Endothelial cell of umbilical vein (primary cell): ENCODE data around the gene TMEM81. TPM values are rescaled to one million over a fixed set of nuclear protein-coding genes. Genes with fewer than 3 reads are reported as not detected.

ENCODE experiments used
- BruUV-seq: library from RNA; stranded (reverse); fragments of 400-500 nt; replicated peaks from 2 replicates; lab custom pipeline; 2021; lab: Mats Ljungman, UMichigan
- CTCF ChIA-PET: fragments of 300-600, 350-600 bp; sonication (Branson Sonifier 250); formaldehyde crosslinking; loops from one replicate; lab custom pipeline; 2021; ENCODE audit warnings: antibody characterized with exemption, inconsistent platforms; lab: Charles Lee
- POLR2A ChIA-PET: fragments of 300-600, 350-600 bp; sonication (Branson Sonifier 250); formaldehyde crosslinking; loops from one replicate; lab custom pipeline; 2021; ENCODE audit warnings: antibody characterized with exemption, inconsistent platforms; lab: Charles Lee
- DNase-seq: peaks from one replicate; pipeline ENCODE4 v3.0.0-alpha.2; 2011; ENCODE audit warnings: low read depth, low spot score
- FAIRE-seq: peaks from 2 replicates; lab custom pipeline; 2011; peaks lifted over from hg19 to GRCh38; lab: Jason Lieb, UNC
- H2AFZ ChIP-seq: 2 replicates; pipeline ENCODE4 v1.6.0; 2012; ENCODE audit warnings: low read depth, low read length, control low read depth, inconsistent platforms
- H3K27ac ChIP-seq: 2 replicates; pipeline ENCODE4 v1.5.1; 2011; ENCODE audit warnings: low read depth, mild to moderate bottlenecking, control low read depth, low read length, moderate library complexity; ENCODE audit not compliant: insufficient read depth
- H3K27me3 ChIP-seq, 2 experiments: 2 replicates each; pipeline versions ENCODE4 v1.6.0 to v1.6.1; 2011; ENCODE audit warnings: low read length in 2 of 2, mixed read lengths in 1 of 2; ENCODE audit not compliant: control insufficient read depth in 2 of 2, insufficient read depth in 2 of 2
- H3K36me3 ChIP-seq, 2 experiments: 2 replicates in 1 of 2; 3 replicates in 1 of 2; pipeline ENCODE4 v1.5.1; 2011; ENCODE audit warnings: low read length in 2 of 2, mild to moderate bottlenecking in 1 of 2, moderate library complexity in 1 of 2; ENCODE audit not compliant: control insufficient read depth in 2 of 2, insufficient read depth in 2 of 2; ENCODE audit errors: extremely low read depth in 1 of 2
- H3K4me1 ChIP-seq: 3 replicates; pipeline ENCODE4 v1.5.1; 2011; ENCODE audit warnings: mild to moderate bottlenecking, low read length; ENCODE audit not compliant: control insufficient read depth, insufficient read depth; ENCODE audit errors: extremely low read depth
- H3K4me2 ChIP-seq: 2 replicates; pipeline ENCODE4 v1.6.1; 2011; ENCODE audit warnings: low read length, control low read depth, mixed read lengths; ENCODE audit not compliant: insufficient read depth
- H3K4me3 ChIP-seq, 3 experiments: fragments of 200-600 bp in 1 of 3; sonication (generic), shearing (Covaris generic) in 1 of 3; replicated peaks in 1 of 3; 2 replicates each; pipeline ENCODE4 v1.5.1; 2011 to 2016; ENCODE audit warnings: control low read depth in 3 of 3, low read length in 3 of 3, mild to moderate bottlenecking in 2 of 3, inconsistent platforms in 1 of 3, low read depth in 1 of 3, moderate library complexity in 1 of 3; ENCODE audit not compliant: insufficient read depth in 1 of 3
- H3K79me2 ChIP-seq: 2 replicates; pipeline ENCODE4 v1.6.0; 2012; ENCODE audit warnings: low read length, inconsistent platforms; ENCODE audit not compliant: control insufficient read depth, insufficient read depth
- H3K9ac ChIP-seq: replicated peaks from 2 replicates; pipeline ENCODE3; 2011; ENCODE audit warnings: low read length, control low read depth; ENCODE audit not compliant: insufficient read depth; ENCODE audit errors: extremely low read depth
- H3K9me1 ChIP-seq: replicated peaks from 3 replicates; pipeline ENCODE4 v1.6.0; 2011; ENCODE audit warnings: mild to moderate bottlenecking, low read length; ENCODE audit not compliant: control insufficient read depth, insufficient read depth; ENCODE audit errors: extremely low read depth
- H3K9me3 ChIP-seq: replicated peaks from 2 replicates; pipeline ENCODE4 v1.5.1; 2012; ENCODE audit warnings: low read length, inconsistent platforms; ENCODE audit not compliant: control insufficient read depth, insufficient read depth
- H4K20me1 ChIP-seq: replicated peaks from 2 replicates; pipeline ENCODE3; 2011; ENCODE audit warnings: mild to moderate bottlenecking, low read length; ENCODE audit not compliant: control insufficient read depth, insufficient read depth; ENCODE audit errors: extremely low read depth
- CTCF ChIP-seq, 2 donors: IDR thresholded peaks; 1 replicate in 1 of 2; 2 replicates in 1 of 2; pipeline ENCODE4 v1.5.1; 2011; ENCODE audit warnings: low read length in 2 of 2, mild to moderate bottlenecking in 2 of 2, moderate library complexity in 2 of 2, control low read depth in 1 of 2, inconsistent platforms in 1 of 2, low read depth in 1 of 2; ENCODE audit not compliant: insufficient read depth in 1 of 2; ENCODE audit errors: extremely low read depth in 1 of 2
- EZH2 ChIP-seq: IDR thresholded peaks from 2 replicates; pipeline ENCODE4 v1.6.1; 2012; ENCODE audit warnings: borderline replicate concordance, low read depth, mild to moderate bottlenecking, moderate library complexity, low read length, inconsistent platforms; ENCODE audit not compliant: severe bottlenecking
- FOS ChIP-seq: IDR thresholded peaks from 2 replicates; pipeline ENCODE4 v1.6.1; 2011; ENCODE audit warnings: mild to moderate bottlenecking, low read length, moderate library complexity, borderline replicate concordance; ENCODE audit not compliant: insufficient read depth
- GATA2 ChIP-seq: IDR thresholded peaks from 2 replicates; pipeline ENCODE4 v1.7.0; 2011; ENCODE audit warnings: low read depth, mild to moderate bottlenecking, moderate library complexity, mixed read lengths, low read length; ENCODE audit not compliant: insufficient read length, insufficient read depth
- JUN ChIP-seq: IDR thresholded peaks from 2 replicates; pipeline ENCODE4 v1.6.1; 2011; ENCODE audit warnings: borderline replicate concordance, low read depth; ENCODE audit not compliant: insufficient read length, insufficient read depth
- MAX ChIP-seq: IDR thresholded peaks from 2 replicates; pipeline ENCODE4 v1.6.1; 2011; ENCODE audit not compliant: insufficient read depth, insufficient read length
- MYC ChIP-seq: IDR thresholded peaks from one replicate; pipeline ENCODE4 v1.6.1; 2011; ENCODE audit warnings: mild to moderate bottlenecking, low read depth, low read length
- POLR2A ChIP-seq: IDR thresholded peaks from 2 replicates; pipeline ENCODE4 v1.6.1; 2012; ENCODE audit warnings: low read depth, mild to moderate bottlenecking, control low read depth, low read length
- POLR2AphosphoS5 ChIP-seq: IDR thresholded peaks from 2 replicates; pipeline ENCODE4 v1.6.1; 2012; ENCODE audit warnings: low read depth, mild to moderate bottlenecking, control low read depth, low read length, moderate library complexity; ENCODE audit not compliant: insufficient read depth
- dilution Hi-C: fragments of 300-500 bp; cut with MboI; formaldehyde crosslinking; loops from one replicate; pipeline ENCODE4 v1.15.0; 2019; ENCODE audit warnings: low sequenced_read_pairs; ENCODE audit not compliant: extremely low pct_ligation_motif_present
- intact Hi-C: fragments of 100-400 bp; cut with micrococcal nuclease; formaldehyde crosslinking; loops from one replicate; pipeline ENCODE4 v1.10.0; 2022
- polyA plus RNA-seq, 4 experiments: library from polyadenylated mRNA; depleted of rRNA in 3 of 4; stranded (reverse) in 3 of 4; unstranded in 1 of 4; fragments of >200 nt; gene quantifications; 2 replicates each; pipeline versions ENCODE4 v1.2.1 to v1.2.3, GENCODE V29; 2011 to 2012; ENCODE audit warnings: missing spikeins in 1 of 4
- total RNA-seq: library from RNA; stranded (reverse); gene quantifications from 2 replicates; pipeline ENCODE4 v1.2.3, GENCODE V29; 2021

Gene TMEM81
- total and polyA plus RNA-seq, 2 donors (not counting 3 experiments of a cell fraction or from before 2014, with no cell fraction given) = 1.5 to 2.9 TPM

DNA sequence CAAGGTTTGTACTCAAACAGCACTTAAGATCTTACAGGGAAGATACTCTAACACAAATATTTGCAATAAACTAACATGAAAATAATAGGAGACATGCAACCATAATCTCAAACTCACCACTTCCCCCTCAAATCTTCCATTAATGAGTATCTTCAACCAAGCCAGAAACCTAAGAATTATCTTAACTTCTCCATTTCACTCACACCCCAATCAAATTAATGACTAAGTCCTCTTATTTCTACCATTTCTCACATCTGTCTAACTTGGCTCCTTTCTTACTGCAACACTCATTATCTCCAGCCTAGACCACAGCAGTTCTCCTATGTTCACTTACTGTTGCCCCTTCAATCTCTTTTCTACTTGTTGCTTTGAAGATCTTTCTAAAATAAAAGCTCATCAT is 27.1 kb upstream of the TMEM81 start:
- Histone ChIP-seq H3K9ac (no peak overlapping the region), H3K27ac (no peak overlapping the region), H3K9me3 (no peaks in the 10 kb centered on the region), H3K4me3 (no peak overlapping the region), H3K36me3 (peaks cover 3 to 8% of the 10 kb centered on the region in 2 experiments), H3K79me2 (peaks cover 4% of the 10 kb centered on the region), H3K27me3 (no peaks in the 10 kb centered on the region), H3K9me1 (no peaks in the 10 kb centered on the region), H4K20me1 (no peaks in the 10 kb centered on the region), H2AFZ (no peak overlapping the region), H3K4me2 (no peak overlapping the region), H3K4me1 (no peaks in the 10 kb centered on the region)
- no peak for DNase-seq
- POLR2A ChIA-PET = no interaction called here
- CTCF ChIA-PET = interaction anchor here (1.6 kb wide), 1 partner anchor 30 kb away, joined by 4 read pairs; no protein-coding TSS in a partner anchor
- dilution Hi-C loops = no loop called here
- no peak for FAIRE-seq
- no peak for TF ChIP-seq CTCF (IDR thresholded peaks at IDR 0.05; ENCODE audit: extremely low read depth in 1 of 2, insufficient read depth in 1 of 2, low read depth in 1 of 2, low read length in 2 of 2)
- no TSS peak for BruUV-seq
- intact Hi-C loops = no loop called here

- no peak overlapping the region for H2AFZ ChIP-seq
- dilution Hi-C loops (no loop called here), intact Hi-C loops (no loop called here)
These were observed 25.5 kb upstream of the TMEM81 start for GRCh38 chr1:205109711-205110110.

More at GRCh38 chr1:205109711-205110110, 25.5 kb upstream of the TMEM81 start:
- no peaks in the 10 kb centered on the region for H3K79me2 ChIP-seq
- ChIA-PET POLR2A (interaction anchor here (1.4 kb wide), 1 partner anchor 12 kb away, joined by 4 read pairs; the partner anchor contains the start of gene RBBP5), CTCF (interaction anchor here (0.5 to 2.4 kb wide), 4 partner anchors 11 to 55 kb away, joined by 3 to 21 read pairs (median 4); no protein-coding TSS in a partner anchor)
- no peaks in the 10 kb centered on the region for H3K9me1 ChIP-seq
- no peaks in the 10 kb centered on the region for H3K9me3 ChIP-seq
- H3K27me3 ChIP-seq = no peaks in the 10 kb centered on the region
- no TSS peak for BruUV-seq
- H3K4me2 ChIP-seq = no peak overlapping the region
- no peaks in the 10 kb centered on the region for H3K4me1 ChIP-seq
- no peak for DNase-seq
- peaks cover 8 to 12% of the 10 kb centered on the region in 2 experiments for H3K36me3 ChIP-seq
- H3K27ac ChIP-seq = no peak overlapping the region
- TF ChIP-seq GATA2 (no peak), POLR2AphosphoS5 (no peak), CTCF (IDR thresholded peaks at IDR 0.05; ENCODE audit: extremely low read depth in 1 of 2, insufficient read depth in 1 of 2, low read depth in 1 of 2, low read length in 2 of 2) (no peak), MYC (no peak), EZH2 (no peak), POLR2A (no peak), MAX (no peak), JUN (no peak), FOS (no peak)
- FAIRE-seq = no peak
- H3K4me3 ChIP-seq = no peak overlapping the region
- H3K9ac ChIP-seq = no peak overlapping the region
- no peaks in the 10 kb centered on the region for H4K20me1 ChIP-seq
